Pons (tissue), 1 donor: ENCODE measurements around the gene C2CD3.
"Not testable (repeated sequence)": the region's sequence is repeated elsewhere in the genome, so short reads cannot be mapped to it uniquely, and the experiment has no call there.

Source experiments
- DNase-seq: peaks from one replicate; pipeline ENCODE4 v3.0.0-alpha.2; 2016; ENCODE audit warnings: low spot score

The C2CD3 gene

DNA sequence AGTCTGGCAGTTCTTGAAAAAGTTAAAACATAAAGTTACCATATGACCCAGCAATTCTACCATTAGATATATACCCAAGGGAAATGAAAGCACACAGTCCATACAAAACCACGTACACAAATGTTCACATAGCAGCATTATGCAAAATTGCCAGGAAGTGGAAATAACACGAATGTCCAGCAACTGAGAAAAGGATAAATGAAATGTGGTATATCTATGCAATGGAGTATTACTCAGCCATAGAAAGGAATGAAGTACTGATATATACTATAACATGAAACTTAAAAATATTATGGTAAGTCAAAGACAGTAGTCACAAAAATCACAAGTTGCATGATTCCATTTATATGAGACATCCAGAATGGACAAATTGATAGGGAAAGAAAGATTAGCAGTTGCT lies 57.9 kb downstream of the C2CD3 start:
- DNase-seq: no peak

DNA sequence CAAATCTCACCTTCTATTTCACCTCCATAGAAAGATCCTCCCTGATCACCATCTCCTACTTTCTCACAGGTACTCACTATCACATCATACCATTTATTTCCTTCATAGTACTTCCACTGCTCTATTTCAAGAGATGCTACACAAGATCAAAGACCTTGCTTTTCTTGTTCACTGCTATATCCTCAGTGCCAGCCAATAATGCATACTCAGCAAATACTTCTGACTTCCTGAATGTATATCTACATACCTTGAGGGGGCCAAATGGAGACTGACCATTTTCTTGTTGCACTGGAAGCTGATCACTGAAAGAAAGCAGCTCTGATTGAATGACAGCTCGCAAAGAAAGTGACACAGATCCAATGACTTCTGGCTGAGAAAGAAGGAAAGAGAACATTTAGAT lies 64.7 kb downstream of the C2CD3 start:
- no peak for DNase-seq

DNA sequence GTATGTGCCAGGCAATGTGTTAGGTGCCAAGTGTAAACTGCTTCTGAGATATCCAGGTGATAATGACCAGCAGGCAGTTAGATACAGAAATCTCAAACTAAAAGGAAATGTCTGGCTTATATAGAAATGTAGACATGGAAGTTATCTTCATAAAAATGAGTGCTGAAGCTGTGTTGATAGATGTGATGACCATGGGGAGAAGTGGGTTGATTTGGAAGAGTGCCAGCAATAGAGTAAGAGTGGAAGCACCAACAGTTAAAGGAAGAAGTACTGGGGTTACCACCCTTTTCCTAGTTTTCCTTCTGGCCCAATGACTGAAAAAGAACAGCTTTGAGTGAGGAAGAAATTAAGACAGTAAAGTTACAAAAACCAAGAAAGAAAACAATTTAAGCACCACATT lies 68.5 kb downstream of the C2CD3 start:
- DNase-seq: no peak

DNA sequence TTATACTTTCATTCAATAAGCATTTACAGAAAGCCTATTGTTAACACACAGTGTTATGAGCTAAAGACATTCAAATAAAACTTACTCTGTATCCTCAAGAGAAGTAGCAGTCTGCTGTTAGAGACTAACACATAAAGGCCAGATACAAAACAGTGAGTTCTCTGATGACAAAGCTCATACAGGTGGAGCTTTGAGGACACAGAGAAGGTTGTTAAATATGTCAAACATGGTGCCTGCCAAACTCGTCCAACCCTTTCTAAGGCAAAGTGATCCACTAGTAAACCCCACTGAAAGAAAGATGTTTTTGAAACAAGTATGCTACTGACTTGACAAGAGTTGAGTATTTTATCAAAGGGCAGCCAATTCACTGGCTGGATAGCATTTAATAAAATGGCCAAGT lies 70.1 kb downstream of the C2CD3 start:
- no peak for DNase-seq

- DNase-seq: no peak
These were observed 70.6 kb downstream of the C2CD3 start for GRCh38 chr11:74100231-74100630.

DNA sequence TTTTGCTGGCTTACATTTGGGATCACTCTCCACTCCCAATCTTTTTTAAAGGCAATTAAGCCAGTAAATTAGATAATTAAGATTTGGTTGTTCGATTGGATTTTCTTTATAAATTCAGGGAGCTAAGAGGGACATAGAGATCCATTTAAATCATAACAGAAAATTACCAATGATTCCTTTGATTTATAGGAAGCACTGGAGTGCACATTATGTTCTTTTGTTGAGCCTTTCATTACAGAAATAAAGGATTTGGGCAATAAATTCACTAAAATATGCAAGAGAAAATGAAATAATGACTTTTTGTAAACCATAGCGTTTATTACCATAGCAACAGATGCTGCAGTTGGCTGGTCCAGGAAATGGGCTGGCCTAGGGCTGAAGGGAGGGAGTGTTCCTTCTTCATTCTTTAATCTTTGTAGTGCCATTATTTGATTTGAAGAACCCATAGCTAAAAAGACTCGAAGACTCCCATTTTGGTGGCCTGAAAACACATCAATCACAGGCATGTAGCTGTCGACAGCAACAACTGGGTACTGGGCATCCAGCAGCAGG lies 73.0 kb downstream of the C2CD3 start:
- DNase-seq: no peak

- no peak for DNase-seq
These were observed 76.4 kb downstream of the C2CD3 start for GRCh38 chr11:74094393-74094792.

DNA sequence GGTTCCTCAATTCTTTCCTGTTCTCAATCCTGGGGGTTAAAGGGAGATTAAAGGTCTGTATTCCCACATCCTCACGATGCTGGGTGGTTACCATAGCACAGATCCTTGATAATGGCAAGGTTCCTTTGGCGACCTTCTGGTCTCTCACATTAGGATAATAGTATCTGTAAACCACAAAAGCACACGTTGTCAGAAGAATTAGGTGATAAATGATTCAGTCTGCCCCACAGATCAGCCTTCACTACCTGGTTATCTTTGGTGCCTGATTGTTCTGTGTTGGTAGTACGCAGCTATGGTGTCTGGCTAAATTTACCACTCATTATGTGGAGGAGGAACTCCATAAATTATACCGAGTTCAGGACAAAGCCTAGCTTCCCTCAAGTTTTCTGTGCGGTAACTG lies 78.4 kb downstream of the C2CD3 start:
- DNase-seq: no peak

- no peak for DNase-seq
These were observed 79.3 kb downstream of the C2CD3 start for GRCh38 chr11:74091549-74091948.

- no peak for DNase-seq
These were observed 80.1 kb downstream of the C2CD3 start for GRCh38 chr11:74090701-74091100.

GRCh38 chr11:74086242-74086884 lies 84.4 kb downstream of the C2CD3 start:
- DNase-seq: no peak

GRCh38 chr11:74085542-74085892 lies 85.3 kb downstream of the C2CD3 start:
- DNase-seq: peak; percentile 78

DNA sequence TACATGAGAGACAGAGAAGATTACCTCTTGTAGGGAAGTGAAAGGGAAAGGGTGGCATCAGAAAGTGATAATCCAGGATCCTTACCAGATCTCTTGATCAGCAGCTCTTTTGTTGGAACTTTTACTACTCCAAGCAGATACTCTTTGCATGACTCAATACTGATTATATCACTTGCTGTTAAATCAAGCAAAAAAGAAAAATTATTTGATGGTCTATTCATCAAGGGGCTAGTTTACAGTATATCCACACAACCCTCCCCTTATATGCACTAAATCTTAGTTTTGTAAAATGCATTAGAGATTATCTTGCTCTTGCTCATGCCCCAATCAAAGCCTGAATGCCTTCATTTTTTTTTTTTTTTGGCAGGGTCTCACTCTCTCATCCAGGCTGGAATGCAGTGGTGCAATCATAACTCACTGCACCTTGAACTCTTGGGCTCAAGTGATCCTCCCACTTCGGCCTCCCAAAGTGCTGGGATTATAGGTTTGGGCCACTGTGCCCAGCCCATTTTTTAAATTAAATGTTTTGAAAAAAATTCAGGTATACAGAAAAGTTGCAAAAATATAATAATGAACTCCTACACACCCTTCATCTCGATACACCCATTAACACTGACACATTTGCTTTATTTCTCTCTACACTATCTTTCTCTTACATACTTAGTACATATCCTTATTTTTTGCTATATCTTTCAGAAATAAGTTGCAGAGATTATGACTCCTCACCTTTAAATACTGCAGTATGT lies 85.8 kb downstream of the C2CD3 start:
- DNase-seq: no peak

DNA sequence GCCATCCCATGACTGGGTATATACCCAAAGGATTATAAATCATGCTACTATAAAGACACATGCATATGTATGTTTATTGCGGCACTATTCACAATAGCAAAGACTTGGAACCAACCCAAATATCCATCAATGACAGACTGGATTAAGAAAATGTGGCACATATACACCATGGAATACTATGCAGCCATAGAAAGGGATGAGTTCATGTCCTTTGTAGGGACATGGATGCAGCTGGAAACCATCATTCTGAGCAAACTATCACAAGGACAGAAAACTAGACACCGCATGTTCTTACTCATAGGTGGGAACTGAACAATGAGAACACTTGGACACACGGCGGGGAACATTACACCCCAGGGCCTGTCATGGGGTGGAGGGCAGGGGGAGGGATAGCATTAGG lies 86.9 kb downstream of the C2CD3 start:
- DNase-seq: not testable (repeated sequence)

DNA sequence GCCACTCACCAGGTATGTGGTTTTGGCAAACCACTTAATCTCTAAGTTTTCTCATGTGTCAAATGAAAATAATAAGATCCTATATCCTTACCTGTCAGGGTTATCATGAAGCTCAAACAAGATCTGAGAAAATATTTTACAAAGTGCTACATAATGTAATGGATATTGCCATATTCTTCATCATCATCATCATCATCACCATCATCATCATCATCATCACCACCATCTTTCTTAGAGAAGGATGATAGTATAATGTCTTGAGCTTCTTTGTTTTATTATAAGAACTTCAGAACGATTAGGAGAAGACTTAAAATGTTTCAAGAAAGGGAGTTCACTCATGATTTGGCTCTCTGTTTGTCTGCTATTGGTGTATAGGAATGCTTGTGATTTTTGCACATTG lies 89.4 kb downstream of the C2CD3 start:
- DNase-seq: no peak

DNA sequence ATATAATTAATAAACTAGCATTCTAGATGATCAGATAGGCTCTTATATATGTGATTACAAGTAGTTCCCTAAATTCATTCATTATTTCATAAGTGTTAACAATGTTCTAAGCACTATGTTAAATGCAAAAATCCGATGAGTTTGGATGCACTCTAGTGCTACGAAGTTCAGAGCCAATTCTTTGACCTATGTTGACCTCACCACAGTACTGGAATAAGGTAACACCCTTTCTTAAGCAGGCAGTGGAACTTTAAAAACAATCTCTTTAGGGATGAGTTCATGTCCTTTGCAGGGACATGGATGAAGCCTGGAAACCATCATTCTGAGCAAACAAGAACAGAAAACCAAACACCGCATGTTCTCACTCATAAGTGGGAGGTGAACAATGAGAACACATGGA lies 93.6 kb downstream of the C2CD3 start:
- no peak for DNase-seq

DNA sequence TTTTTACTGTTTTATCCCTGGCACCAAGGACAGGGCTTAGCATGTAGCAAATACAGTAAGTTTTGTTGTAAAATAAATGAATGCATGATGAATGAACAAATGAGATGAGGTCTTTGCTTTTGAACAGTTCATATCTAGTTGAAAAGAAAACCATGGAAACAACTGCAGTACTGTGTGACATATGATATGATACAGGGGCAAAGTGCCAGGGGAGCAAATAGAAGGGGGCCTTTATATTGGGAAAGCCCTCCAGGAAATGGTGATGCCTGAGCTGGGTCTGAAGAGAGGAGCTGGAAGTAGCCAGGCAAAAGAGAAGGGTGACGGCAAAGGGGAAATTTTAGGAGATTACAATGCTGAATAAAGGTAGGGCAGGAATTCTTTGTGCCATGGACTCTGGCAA lies 98.1 kb downstream of the C2CD3 start:
- no peak for DNase-seq

- DNase-seq: no peak
These were observed 98.5 kb downstream of the C2CD3 start for GRCh38 chr11:74072286-74072685.

GRCh38 chr11:74070723-74071492 lies 99.9 kb downstream of the C2CD3 start:
- DNase-seq: peak; percentile 30

DNA sequence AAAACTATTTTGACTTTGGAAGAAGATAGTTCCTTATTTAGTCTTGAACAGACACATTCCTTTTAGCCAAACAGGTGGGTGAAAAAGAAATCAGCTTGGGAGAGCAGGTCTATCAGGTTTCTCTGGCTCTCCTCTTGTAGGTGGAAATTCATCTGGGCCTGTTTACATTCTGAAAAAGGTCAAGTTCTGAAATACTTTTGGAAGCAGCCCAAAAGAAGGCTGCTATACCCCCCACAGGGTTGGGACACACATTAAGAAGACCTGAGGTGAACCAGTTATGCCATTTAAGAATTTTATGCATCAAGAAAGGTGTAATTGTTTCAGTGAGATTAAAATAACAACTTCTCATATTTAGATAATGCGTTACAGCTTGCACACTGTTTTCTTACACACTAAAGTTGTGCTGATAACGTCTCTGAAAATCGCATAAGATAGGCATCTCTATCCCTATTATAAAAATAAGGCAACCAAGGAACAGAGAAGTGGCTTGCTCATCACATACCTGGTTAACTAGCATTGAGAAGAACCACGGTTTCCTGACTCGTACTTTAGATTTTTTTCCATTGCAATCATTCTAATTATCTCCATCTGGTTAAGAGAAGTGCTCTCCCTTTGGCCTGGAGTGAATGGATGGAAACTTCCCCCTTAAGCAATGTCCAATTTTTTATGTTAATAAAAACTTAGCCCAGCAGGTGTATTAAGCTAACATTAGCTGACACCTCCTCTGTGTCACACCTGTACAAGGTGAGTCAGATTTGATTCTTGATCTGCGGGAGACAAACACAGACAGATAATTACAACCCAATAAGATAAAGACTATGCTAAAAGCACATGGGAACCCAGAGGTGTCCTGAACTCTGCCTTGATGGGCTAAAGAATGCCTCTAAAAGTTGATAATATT lies 101.4 kb downstream of the C2CD3 start:
- no peak for DNase-seq

GRCh38 chr11:74066663-74067062 lies 104.1 kb downstream of the C2CD3 start:
- not testable (repeated sequence) for DNase-seq

GRCh38 chr11:74065534-74065933 lies 105.3 kb downstream of the C2CD3 start:
- not testable (repeated sequence) for DNase-seq
